OCI-LY1 (cell line): ENCODE results near the gene ZNF177.
"Not testable (repeated sequence)": the region's sequence is repeated elsewhere in the genome, so short reads cannot be mapped to it uniquely, and the experiment has no call there.

Experiments
- EZH2 ChIP-seq: fragments of 200-600 bp; sonication (generic), shearing (Covaris generic); IDR thresholded peaks from 2 replicates; pipeline ENCODE4 v1.8.0; 2017; ENCODE audit warnings: borderline replicate concordance, mixed run types, mild to moderate bottlenecking, antibody characterized with exemption, low read length, moderate library complexity, mixed read lengths
- TF ChIP-seq, protein P1 (sequence below): fragments of 200-600 bp; sonication (generic), shearing (Covaris generic); IDR thresholded peaks from 2 replicates; pipeline ENCODE4 v1.5.1; 2017; ENCODE audit warnings: mild to moderate bottlenecking, antibody characterized with exemption, low read length, moderate library complexity, mixed read lengths

GRCh38 chr19:9322201-9322600, 40.6 kb upstream of the ZNF177 start:
- TF ChIP-seq, protein P1, sequence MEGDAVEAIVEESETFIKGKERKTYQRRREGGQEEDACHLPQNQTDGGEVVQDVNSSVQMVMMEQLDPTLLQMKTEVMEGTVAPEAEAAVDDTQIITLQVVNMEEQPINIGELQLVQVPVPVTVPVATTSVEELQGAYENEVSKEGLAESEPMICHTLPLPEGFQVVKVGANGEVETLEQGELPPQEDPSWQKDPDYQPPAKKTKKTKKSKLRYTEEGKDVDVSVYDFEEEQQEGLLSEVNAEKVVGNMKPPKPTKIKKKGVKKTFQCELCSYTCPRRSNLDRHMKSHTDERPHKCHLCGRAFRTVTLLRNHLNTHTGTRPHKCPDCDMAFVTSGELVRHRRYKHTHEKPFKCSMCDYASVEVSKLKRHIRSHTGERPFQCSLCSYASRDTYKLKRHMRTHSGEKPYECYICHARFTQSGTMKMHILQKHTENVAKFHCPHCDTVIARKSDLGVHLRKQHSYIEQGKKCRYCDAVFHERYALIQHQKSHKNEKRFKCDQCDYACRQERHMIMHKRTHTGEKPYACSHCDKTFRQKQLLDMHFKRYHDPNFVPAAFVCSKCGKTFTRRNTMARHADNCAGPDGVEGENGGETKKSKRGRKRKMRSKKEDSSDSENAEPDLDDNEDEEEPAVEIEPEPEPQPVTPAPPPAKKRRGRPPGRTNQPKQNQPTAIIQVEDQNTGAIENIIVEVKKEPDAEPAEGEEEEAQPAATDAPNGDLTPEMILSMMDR = not testable (repeated sequence)
- TF ChIP-seq EZH2 = not testable (repeated sequence)
